GM19035 (cell line): Measurements from ENCODE around the gene DHX30.
A peak's percentile ranks its signal among the peaks of the same experiment; 100 is the strongest.
"Not testable (repeated sequence)": the region's sequence is repeated elsewhere in the genome, so short reads cannot be mapped to it uniquely, and the experiment has no call there.

Experiments
- ATAC-seq: cut with Tn5 transposase; IDR thresholded peaks from one replicate; pipeline ENCODE4 v1.9.1; 2021; ENCODE audit not compliant: unreplicated experiment

The DHX30 gene

DNA sequence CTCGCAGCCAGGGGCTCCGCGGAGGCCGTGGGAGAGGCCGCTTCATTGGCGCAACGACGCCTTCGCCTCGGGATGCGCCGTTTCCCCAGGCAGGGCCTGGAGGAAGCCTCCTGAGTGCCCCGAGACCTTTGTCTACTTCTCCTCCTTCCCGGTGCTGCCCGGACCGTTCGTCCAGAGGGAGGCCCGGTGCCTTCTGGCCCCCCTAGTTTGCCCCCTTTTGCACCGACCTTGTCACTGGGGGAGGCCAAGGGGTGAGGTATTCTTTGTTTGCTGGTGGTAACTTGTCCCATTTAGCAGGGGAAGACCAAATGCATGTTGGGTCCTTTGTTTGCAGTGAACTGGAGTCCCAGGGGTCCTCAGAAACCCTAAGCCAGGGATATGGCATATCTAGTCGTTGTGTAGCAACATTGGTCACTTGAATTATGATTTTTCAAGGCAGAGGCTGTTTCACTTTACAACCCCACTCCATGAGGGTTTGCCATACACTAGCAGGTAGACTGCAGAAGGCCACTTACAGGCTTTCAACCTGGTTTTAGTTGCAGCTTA, 615 bp downstream of the DHX30 start:
- ATAC-seq, result no peak

DNA sequence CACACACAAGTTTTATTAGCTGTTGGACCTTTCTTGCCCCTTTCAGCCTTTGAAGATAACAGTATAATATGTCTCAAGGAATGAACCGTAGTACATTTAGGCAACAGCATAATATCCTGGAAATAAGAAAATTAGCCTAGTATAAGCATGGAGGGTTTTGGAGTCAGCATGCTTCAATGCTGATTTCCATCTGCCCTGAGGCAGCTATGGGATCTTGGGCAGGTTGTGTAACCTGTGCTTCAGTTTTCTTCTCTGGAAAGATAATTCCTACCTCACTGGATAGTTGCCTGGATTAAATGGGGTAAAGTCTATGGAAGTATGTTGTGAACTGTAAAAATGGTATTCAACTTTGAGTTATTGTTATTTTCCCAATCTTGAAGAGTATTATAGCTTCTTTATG, 1.6 kb downstream of the DHX30 start:
- no peak for ATAC-seq

DNA sequence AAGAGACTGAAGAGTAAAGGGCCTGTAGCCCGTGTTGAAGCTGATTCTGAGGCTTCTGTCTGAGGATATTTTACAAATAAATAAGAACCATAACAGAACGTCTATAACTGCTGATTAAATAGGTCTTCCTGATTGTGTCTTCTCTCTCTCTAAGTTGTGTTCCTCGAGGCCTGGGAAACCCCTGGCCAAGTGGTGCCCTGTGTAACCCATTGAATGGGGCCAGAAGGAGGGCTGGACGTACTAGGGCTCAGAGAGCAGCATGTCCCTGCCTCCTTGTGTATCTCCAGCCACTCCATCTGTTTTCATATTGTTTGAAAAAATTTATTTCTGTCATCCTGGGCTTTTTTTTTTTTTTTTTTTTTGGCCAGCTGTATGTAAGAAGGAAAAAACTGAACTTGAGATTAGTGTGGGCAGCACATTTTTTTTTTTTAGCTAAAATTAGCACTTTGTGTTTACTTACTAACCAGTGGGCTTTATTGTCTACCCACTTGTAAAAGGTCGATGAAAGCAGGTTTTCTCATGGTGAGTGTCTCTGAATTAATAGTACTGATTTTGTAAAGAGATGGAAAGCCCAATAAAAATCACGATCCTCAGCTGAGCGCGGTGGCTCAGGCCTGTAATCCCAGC, 10.7 kb downstream of the DHX30 start:
- ATAC-seq, result no peak

GRCh38 chr3:47817609-47818008, 14.7 kb downstream of the DHX30 start:
- no peak for ATAC-seq

DNA sequence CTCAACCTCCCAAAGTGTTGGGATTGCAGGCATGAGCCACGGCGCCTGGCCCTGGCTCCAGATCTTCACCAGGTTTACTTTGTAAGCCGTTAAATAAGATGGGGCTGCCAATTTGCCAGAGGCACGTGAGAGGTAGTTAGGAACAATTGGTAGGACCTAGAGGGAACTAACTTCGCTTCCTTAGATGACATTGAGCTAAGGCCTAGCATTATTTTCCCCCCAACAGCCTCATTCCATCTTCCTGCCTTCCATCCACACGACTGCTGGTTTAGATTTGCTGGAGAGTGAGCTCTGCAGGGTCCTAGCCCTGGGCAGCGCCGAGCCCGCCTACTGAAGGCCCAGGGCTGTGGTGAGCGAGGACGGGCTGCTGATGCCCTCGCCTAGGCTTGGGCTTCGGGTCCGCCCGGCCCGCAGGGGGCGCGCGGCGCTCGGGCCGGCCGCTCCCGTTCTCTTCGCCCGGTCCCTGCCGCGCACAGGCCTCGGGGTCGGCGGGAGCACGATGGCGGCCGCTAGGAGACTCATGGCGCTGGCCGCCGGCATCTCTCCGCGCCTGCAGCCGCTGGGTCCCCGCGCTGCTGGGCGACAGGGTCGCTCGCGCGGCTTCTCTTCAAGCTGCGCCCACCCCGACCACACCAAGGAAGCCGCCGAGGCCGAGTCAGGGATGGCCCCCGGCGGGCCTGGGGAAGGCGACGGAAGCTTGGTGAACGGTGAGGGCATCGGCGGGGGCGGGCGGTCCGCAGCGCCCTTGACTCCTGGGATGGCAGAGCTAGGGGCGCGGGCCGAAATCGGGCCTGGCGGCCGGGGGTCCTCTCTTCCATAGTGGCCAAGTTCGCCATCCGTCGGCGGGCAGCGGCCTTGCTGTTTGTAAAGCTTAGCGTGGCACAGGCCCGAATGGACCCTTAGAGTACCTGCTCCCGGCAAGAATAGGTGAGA, 21.9 kb downstream of the DHX30 start:
- peak; percentile 96 for ATAC-seq

DNA sequence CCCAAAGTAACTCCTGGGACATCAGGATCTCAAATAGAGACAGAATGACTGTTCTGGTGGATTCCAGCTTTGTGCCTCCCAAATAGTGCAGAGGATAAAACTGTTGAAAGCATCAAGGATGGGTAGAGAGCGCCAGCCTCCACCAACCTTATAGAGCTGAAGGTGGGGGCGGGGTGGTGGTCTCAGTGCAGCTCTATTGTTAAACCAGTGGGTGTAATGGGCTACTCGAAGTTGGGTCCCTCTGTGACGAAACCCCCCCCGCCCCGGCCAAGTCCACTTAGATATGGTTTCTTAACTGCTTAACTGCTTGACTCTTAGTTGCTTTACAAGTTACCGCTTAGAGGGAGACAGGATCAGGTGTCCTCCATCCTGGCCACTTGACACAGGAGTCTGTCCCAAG, 22.7 kb downstream of the DHX30 start:
- ATAC-seq, result no peak

DNA sequence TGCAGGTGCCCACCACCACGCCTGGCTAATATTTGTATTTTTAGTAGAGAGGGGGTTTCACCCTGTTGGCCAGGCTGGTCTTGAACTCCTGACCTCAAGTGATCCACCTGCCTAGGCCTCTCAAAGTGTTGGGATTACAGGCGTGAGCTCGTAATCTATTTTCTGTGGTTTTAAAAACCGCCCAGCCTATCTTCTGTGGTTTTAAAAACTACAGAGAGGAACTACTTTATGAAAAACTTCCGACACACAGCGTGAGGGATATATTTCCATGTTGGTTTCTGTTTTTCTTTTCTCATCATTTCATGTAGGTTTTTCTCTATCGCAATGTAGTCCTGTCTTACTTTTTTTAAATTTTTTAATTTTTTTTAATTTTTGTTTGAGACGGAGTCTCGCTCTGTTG, 26.5 kb downstream of the DHX30 start:
- not testable (repeated sequence) for ATAC-seq

- ATAC-seq, result no peak
These were observed 34.0 kb downstream of the DHX30 start for GRCh38 chr3:47836986-47837385.

GRCh38 chr3:47838503-47838902, 35.6 kb downstream of the DHX30 start:
- ATAC-seq, result no peak

- no peak for ATAC-seq
These were observed 38.9 kb downstream of the DHX30 start for GRCh38 chr3:47841786-47842349.

DNA sequence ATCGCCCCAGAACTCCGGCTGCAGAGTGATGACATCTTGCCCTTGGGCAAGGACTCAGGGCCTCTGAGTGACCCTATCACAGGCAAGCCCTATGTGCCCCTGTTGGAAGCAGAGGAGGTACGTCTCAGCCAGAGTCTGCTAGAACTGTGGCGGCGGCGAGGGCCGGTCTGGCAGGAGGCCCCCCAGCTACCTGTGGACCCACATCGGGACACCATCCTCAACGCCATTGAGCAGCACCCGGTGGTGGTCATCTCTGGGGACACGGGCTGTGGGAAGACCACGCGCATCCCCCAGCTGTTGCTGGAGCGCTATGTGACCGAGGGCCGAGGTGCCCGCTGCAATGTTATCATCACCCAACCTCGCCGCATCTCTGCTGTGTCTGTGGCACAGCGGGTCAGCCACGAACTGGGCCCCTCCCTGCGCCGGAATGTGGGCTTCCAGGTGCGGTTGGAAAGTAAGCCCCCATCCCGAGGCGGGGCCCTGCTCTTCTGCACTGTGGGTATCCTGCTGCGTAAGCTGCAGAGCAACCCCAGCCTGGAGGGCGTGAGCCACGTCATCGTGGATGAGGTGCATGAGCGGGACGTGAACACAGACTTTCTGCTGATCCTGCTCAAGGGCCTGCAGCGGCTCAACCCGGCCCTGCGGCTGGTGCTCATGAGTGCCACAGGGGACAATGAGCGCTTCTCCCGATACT, 43.4 kb downstream of the DHX30 start:
- no peak for ATAC-seq

- ATAC-seq, result no peak
These were observed 43.9 kb downstream of the DHX30 start for GRCh38 chr3:47846880-47847248.

DNA sequence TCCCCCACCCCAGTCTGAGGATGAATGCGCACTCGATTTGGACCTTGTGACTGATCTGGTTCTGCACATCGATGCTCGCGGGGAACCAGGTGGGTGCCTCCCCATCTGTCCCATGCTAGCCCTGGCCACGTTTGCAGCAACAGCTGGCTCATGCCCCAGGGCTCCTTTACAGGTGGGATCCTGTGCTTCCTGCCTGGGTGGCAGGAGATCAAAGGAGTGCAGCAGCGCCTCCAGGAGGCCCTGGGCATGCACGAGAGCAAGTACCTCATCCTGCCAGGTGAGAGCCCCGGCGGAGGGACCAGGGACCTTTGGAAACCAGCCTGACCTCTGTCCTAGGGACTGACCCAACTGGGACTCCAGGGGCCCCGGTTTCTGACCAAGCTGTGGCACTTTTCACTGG, 44.3 kb downstream of the DHX30 start:
- no peak for ATAC-seq

DNA sequence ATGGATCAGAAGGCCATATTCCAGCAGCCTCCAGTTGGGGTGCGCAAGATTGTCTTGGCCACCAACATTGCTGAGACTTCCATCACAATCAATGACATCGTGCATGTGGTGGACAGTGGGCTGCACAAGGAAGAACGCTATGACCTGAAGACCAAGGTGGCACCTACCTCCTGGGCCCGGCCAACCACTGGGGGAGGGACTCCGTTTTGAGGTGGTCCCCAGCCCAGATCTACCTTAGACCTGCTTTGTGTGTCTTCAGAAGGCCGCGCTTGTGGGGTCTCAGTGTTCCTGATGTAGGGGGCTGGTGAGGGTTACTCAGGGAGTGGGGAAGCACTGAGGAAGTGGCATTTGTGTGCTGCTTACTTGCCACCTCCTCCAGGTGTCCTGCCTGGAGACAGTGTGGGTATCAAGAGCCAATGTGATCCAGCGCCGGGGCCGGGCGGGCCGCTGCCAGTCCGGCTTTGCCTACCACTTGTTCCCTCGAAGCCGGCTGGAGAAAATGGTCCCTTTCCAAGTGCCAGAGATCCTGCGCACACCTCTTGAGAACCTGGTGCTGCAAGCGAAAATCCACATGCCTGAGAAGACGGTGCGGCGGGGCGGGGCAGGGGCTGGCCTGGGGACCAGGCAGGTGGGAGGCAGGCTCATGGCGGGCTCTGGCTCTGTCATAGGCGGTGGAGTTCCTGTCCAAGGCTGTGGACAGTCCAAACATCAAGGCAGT, 45.0 kb downstream of the DHX30 start:
- no peak for ATAC-seq

DNA sequence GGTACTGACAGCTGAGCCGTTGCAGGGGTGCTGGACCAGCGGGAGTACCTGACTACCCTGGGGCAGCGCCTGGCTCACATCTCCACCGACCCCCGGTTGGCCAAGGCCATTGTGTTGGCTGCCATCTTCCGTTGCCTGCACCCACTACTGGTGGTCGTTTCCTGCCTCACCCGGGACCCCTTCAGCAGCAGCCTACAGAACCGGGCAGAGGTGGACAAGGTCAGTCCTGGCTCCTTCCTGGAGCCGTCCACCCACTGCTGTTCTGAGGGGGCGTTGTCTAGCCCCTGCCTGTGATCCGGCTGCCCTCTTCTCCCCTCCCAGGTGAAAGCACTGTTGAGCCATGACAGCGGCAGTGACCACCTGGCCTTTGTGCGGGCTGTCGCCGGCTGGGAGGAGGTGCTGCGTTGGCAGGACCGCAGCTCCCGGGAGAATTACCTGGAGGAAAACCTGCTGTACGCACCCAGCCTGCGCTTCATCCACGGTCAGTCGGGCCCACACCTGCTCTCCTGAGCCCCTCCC, 45.7 kb downstream of the DHX30 start:
- no peak for ATAC-seq

- ATAC-seq, result no peak
These were observed 46.3 kb downstream of the DHX30 start for GRCh38 chr3:47849186-47849698.

DNA sequence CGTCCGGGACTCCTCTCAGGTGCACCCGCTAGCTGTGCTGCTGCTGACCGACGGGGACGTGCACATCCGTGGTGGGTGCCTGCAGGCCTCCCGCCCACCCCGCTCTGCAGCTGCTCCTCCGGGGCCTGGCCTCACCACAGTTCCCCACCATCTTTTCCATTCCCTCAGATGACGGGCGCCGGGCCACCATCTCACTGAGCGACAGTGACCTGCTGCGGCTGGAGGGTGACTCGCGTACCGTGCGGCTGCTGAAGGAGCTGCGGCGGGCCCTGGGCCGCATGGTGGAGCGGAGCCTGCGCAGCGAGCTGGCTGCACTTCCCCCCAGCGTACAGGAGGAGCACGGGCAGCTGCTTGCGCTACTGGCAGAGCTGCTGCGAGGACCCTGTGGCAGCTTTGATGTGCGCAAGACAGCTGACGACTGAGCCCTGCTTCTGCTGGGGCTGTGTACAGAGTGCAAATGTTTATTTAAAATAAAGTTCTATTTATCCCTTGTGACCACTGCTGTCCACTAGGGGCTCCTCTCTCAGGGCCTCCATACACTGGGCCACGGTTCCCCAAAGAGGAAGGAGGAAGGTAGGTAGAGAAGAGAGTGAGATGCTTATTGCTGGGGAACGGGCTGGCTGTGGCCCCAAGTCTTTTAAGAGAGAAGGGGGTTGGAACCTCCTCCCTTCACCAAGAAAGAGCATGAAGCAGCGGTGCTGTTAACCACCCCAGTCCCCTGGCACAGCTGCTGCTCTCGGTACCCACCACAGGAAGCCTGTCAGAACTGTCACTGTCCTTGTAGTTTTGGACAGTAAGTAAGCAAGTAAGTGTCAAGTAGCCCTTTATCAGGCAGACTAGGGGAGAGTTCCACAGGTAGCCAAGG, 47.0 kb downstream of the DHX30 start:
- no peak for ATAC-seq

- no peak for ATAC-seq
These were observed 47.8 kb downstream of the DHX30 start for GRCh38 chr3:47850564-47851410.
